GM23338 (cell line): ENCODE results near the gene MAD2L2. TPM values are rescaled to one million over a fixed set of nuclear protein-coding genes. Genes with fewer than 3 reads are reported as not detected.

Experiments
- JUNB ChIP-seq: IDR thresholded peaks from one replicate; pipeline ENCODE4 v1.6.1; 2016; ENCODE audit warnings: antibody characterized with exemption; ENCODE audit not compliant: unreplicated experiment
- NANOG ChIP-seq: IDR thresholded peaks from 2 replicates; pipeline ENCODE4 v1.6.1; 2016; ENCODE audit warnings: antibody characterized with exemption, borderline replicate concordance
- ZNF331 ChIP-seq: fragments of 250-450 bp; sonication (Bioruptor Pico); IDR thresholded peaks from 2 replicates; pipeline ENCODE4 v1.5.0; 2020; ENCODE audit warnings: low read depth, mild to moderate bottlenecking, moderate library complexity
- polyA plus RNA-seq: library from polyadenylated mRNA; unstranded; fragments of >200 nt; fragmentation: Nextera tagmentation; extraction: Ambion mirVana; gene quantifications from 2 replicates; pipeline ENCODE4 v1.2.1, GENCODE V29; 2016
- total RNA-seq: library from RNA; depleted of rRNA; stranded (reverse); fragments of >200 nt; shearing (Covaris generic); gene quantifications from 2 replicates; pipeline ENCODE4 v1.2.3, GENCODE V29; 2014
- TF ChIP-seq, protein P1 (sequence below): fragments of 250-450 bp; sonication (Bioruptor Pico); IDR thresholded peaks from 2 replicates; pipeline ENCODE4 v1.5.0; 2020; ENCODE audit warnings: mild to moderate bottlenecking, moderate library complexity
- TF ChIP-seq, protein P2 (sequence below): IDR thresholded peaks from one replicate; pipeline ENCODE4 v1.6.1; 2018; ENCODE audit warnings: antibody characterized with exemption; ENCODE audit not compliant: unreplicated experiment

MAD2L2 gene
- total and polyA plus RNA-seq, 2 experiments from 2014 or later = 498 to 552 TPM

DNA sequence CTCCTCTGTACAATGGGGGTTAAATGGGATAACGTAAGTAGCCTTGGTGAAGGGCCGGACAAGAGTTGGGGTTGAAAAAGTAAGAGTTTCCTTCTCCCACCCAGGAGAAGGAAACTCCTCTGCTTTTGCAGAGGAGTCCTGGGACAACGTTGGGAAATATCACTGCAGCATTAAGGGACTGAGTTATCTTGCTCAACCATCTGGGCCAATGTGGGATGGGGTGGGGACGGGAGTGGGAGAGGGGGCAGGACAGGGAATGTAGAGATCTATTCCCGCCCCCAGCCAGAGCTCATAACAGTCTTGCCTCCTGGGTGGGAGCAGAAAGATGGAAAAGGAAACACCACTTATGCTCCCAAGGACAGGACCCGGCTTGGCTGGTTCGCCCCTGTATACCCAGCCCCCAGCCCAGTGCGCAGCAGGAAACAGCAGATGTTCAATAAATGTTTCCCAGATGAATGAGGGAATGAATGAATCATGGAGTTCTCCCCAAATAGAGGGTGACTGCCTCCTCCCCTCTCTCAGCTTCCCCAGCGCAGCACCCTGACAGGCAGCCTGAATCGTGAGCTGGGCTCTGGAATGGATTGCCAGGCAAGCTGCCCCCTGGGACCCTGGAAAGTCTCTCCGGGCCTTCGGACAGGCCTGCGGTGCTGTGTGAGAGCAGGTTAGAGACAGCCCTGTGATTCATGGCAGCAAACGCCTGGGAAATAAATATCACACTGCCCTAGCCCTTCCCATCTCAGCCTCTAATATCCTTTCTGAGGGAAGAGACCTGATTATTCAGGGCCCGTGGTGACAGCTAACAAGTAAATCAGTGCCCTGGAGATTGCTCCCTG lies 51.5 kb downstream of the MAD2L2 start (continued):
- TF ChIP-seq, protein P1, sequence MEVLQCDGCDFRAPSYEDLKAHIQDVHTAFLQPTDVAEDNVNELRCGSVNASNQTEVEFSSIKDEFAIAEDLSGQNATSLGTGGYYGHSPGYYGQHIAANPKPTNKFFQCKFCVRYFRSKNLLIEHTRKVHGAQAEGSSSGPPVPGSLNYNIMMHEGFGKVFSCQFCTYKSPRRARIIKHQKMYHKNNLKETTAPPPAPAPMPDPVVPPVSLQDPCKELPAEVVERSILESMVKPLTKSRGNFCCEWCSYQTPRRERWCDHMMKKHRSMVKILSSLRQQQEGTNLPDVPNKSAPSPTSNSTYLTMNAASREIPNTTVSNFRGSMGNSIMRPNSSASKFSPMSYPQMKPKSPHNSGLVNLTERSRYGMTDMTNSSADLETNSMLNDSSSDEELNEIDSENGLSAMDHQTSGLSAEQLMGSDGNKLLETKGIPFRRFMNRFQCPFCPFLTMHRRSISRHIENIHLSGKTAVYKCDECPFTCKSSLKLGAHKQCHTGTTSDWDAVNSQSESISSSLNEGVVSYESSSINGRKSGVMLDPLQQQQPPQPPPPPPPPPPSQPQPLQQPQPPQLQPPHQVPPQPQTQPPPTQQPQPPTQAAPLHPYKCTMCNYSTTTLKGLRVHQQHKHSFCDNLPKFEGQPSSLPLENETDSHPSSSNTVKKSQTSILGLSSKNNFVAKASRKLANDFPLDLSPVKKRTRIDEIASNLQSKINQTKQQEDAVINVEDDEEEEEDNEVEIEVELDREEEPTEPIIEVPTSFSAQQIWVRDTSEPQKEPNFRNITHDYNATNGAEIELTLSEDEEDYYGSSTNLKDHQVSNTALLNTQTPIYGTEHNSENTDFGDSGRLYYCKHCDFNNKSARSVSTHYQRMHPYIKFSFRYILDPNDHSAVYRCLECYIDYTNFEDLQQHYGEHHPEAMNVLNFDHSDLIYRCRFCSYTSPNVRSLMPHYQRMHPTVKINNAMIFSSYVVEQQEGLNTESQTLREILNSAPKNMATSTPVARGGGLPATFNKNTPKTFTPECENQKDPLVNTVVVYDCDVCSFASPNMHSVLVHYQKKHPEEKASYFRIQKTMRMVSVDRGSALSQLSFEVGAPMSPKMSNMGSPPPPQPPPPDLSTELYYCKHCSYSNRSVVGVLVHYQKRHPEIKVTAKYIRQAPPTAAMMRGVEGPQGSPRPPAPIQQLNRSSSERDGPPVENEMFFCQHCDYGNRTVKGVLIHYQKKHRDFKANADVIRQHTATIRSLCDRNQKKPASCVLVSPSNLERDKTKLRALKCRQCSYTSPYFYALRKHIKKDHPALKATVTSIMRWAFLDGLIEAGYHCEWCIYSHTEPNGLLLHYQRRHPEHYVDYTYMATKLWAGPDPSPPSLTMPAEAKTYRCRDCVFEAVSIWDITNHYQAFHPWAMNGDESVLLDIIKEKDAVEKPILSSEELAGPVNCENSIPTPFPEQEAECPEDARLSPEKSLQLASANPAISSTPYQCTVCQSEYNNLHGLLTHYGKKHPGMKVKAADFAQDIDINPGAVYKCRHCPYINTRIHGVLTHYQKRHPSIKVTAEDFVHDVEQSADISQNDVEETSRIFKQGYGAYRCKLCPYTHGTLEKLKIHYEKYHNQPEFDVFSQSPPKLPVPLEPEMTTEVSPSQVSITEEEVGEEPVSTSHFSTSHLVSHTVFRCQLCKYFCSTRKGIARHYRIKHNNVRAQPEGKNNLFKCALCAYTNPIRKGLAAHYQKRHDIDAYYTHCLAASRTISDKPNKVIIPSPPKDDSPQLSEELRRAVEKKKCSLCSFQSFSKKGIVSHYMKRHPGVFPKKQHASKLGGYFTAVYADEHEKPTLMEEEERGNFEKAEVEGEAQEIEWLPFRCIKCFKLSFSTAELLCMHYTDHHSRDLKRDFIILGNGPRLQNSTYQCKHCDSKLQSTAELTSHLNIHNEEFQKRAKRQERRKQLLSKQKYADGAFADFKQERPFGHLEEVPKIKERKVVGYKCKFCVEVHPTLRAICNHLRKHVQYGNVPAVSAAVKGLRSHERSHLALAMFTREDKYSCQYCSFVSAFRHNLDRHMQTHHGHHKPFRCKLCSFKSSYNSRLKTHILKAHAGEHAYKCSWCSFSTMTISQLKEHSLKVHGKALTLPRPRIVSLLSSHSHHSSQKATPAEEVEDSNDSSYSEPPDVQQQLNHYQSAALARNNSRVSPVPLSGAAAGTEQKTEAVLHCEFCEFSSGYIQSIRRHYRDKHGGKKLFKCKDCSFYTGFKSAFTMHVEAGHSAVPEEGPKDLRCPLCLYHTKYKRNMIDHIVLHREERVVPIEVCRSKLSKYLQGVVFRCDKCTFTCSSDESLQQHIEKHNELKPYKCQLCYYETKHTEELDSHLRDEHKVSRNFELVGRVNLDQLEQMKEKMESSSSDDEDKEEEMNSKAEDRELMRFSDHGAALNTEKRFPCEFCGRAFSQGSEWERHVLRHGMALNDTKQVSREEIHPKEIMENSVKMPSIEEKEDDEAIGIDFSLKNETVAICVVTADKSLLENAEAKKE (CRISPR knock-in tag) = no peak
- TF ChIP-seq JUNB = no peak
- TF ChIP-seq ZNF331 (CRISPR knock-in tag) = no peak
- no peak for TF ChIP-seq NANOG
- TF ChIP-seq, protein P2, sequence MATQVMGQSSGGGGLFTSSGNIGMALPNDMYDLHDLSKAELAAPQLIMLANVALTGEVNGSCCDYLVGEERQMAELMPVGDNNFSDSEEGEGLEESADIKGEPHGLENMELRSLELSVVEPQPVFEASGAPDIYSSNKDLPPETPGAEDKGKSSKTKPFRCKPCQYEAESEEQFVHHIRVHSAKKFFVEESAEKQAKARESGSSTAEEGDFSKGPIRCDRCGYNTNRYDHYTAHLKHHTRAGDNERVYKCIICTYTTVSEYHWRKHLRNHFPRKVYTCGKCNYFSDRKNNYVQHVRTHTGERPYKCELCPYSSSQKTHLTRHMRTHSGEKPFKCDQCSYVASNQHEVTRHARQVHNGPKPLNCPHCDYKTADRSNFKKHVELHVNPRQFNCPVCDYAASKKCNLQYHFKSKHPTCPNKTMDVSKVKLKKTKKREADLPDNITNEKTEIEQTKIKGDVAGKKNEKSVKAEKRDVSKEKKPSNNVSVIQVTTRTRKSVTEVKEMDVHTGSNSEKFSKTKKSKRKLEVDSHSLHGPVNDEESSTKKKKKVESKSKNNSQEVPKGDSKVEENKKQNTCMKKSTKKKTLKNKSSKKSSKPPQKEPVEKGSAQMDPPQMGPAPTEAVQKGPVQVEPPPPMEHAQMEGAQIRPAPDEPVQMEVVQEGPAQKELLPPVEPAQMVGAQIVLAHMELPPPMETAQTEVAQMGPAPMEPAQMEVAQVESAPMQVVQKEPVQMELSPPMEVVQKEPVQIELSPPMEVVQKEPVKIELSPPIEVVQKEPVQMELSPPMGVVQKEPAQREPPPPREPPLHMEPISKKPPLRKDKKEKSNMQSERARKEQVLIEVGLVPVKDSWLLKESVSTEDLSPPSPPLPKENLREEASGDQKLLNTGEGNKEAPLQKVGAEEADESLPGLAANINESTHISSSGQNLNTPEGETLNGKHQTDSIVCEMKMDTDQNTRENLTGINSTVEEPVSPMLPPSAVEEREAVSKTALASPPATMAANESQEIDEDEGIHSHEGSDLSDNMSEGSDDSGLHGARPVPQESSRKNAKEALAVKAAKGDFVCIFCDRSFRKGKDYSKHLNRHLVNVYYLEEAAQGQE = no peak
